H1 (cell line): ENCODE results near the gene ALLC. TPM values are rescaled to one million over a fixed set of nuclear protein-coding genes. Genes with fewer than 3 reads are reported as not detected.

ENCODE experiments used
- CHD2 ChIP-seq: IDR thresholded peaks from 2 replicates; pipeline ENCODE4 v1.6.1; 2012; ENCODE audit warnings: low read length, improper control_type of control experiment
- CHD7 ChIP-seq: fragments of 300-600 bp; sonication (generic); IDR thresholded peaks from 2 replicates; pipeline ENCODE4 v1.7.1; 2012; ENCODE audit warnings: low read length, moderate library complexity, mild to moderate bottlenecking, inconsistent platforms; ENCODE audit not compliant: insufficient replicate concordance
- CREB1 ChIP-seq: IDR thresholded peaks from 2 replicates; pipeline ENCODE4 v1.6.1; 2012; ENCODE audit warnings: inconsistent platforms
- FOSL1 ChIP-seq: IDR thresholded peaks from 2 replicates; pipeline ENCODE4 v1.6.1; 2011; ENCODE audit warnings: mild to moderate bottlenecking, low read depth, low read length, moderate library complexity; ENCODE audit not compliant: insufficient read depth
- MAFK ChIP-seq: IDR thresholded peaks from 2 replicates; pipeline ENCODE4 v1.6.1; 2012; ENCODE audit warnings: low read depth, mild to moderate bottlenecking, improper control_type of control experiment, low read length
- RAD21 ChIP-seq, 2 experiments: IDR thresholded peaks in 1 of 2; conservative IDR thresholded peaks in 1 of 2; 2 replicates each; pipeline ENCODE4 v1.6.1; 2011; ENCODE audit warnings: low read depth in 2 of 2, low read length in 2 of 2, improper control_type of control experiment in 1 of 2, inconsistent platforms in 1 of 2, mild to moderate bottlenecking in 1 of 2, moderate library complexity in 1 of 2
- polyA plus RNA-seq, 7 experiments: library from polyadenylated mRNA; depleted of rRNA in 3 of 7; stranded (reverse) in 5 of 7; unstranded in 2 of 7; fragments of >200 nt in 5 of 7; fragments of 200-250 nt in 2 of 7; gene quantifications; 1 replicate in 5 of 7; 2 replicates in 1 of 7; 4 replicates in 1 of 7; pipeline versions ENCODE4 v1.2.1 to v1.2.3, GENCODE V29; 2011 to 2013; ENCODE audit warnings: missing spikeins in 2 of 7, mixed read lengths in 2 of 7
- total RNA-seq: library from RNA; stranded (reverse); fragmentation: NEBNext Ultra II Directional; extraction: Animal tissue kit (Norgen Biotek cat#: 25700); gene quantifications from 2 replicates; pipeline ENCODE4 v1.2.1, GENCODE V29; 2021

Gene ALLC
- total and polyA plus RNA-seq, 2 of the 8 experiments (the other 6 are each of a cell fraction or from before 2014, with no cell fraction given) = not detected

GRCh38 chr2:3641841-3642421 lies 16.1 kb upstream of the ALLC start (continued):
- no peak for TF ChIP-seq MAFK
- no peak for TF ChIP-seq FOSL1
- no peak for TF ChIP-seq RAD21 (IDR thresholded peaks at IDR 0.05 in 1 of 2, conservative IDR thresholded peaks at IDR 0.05 in 1 of 2; ENCODE audit: low read depth in 2 of 2, low read length in 2 of 2)
- TF ChIP-seq CREB1 = no peak
- TF ChIP-seq CHD7 = no peak
- TF ChIP-seq CHD2 = no peak
